Caco-2 (cell line): ENCODE measurements around the gene WARS2. TPM values are rescaled to one million over a fixed set of nuclear protein-coding genes. Genes with fewer than 3 reads are reported as not detected.

Experiments used
- BruUV-seq: library from RNA; stranded (reverse); fragments of 400-500 nt; replicated peaks from 2 replicates; lab custom pipeline; 2021; lab: Mats Ljungman, UMichigan
- CTCF ChIA-PET: fragments of 300-600 bp; sonication (Branson Sonifier 250); formaldehyde crosslinking; loops from one replicate; lab custom pipeline; 2022; ENCODE audit warnings: antibody characterized with exemption; lab: Charles Lee
- POLR2A ChIA-PET: fragments of 300-600 bp; sonication (Branson Sonifier 250); formaldehyde crosslinking; loops from one replicate; lab custom pipeline; 2022; ENCODE audit warnings: antibody characterized with exemption; lab: Charles Lee
- DNase-seq, 2 experiments: peaks; one replicate each; pipeline versions ENCODE4 v3.0.0 to v3.0.0-alpha.2; 2020 to 2022
- H3K27me3 ChIP-seq: replicated peaks from 2 replicates; pipeline ENCODE4 v1.6.0; 2011; ENCODE audit warnings: low read length; ENCODE audit not compliant: control insufficient read depth, insufficient read depth
- H3K36me3 ChIP-seq: 2 replicates; pipeline ENCODE4 v1.5.1; 2011; ENCODE audit warnings: low read length; ENCODE audit not compliant: control insufficient read depth, insufficient read depth
- H3K4me1 ChIP-seq: fragments of 250-450 bp; sonication (Bioruptor Pico); 2 replicates; pipeline ENCODE4 v1.5.1; 2020; ENCODE audit warnings: mild to moderate bottlenecking
- H3K4me3 ChIP-seq: 2 replicates; pipeline ENCODE4 v1.5.1; 2011; ENCODE audit warnings: low read depth, mild to moderate bottlenecking, control low read depth, low read length
- H3K9me3 ChIP-seq: fragments of 250-450 bp; sonication (Bioruptor Pico); 2 replicates; pipeline ENCODE4 v1.5.1; 2020; ENCODE audit warnings: mild to moderate bottlenecking, moderate library complexity
- H3K27ac Mint-ChIP-seq: one replicate; pipeline ENCODE4 v1.8.0; 2022; ENCODE audit warnings: mixed read lengths; ENCODE audit not compliant: unreplicated experiment
- H3K27me3 Mint-ChIP-seq: one replicate; pipeline ENCODE4 v1.8.0; 2022; ENCODE audit warnings: mixed read lengths; ENCODE audit not compliant: insufficient read depth, unreplicated experiment
- H3K36me3 Mint-ChIP-seq: one replicate; pipeline ENCODE4 v1.8.0; 2022; ENCODE audit warnings: mild to moderate bottlenecking, mixed read lengths; ENCODE audit not compliant: insufficient read depth, unreplicated experiment
- H3K4me1 Mint-ChIP-seq: one replicate; pipeline ENCODE4 v1.8.0; 2022; ENCODE audit warnings: low read depth, mixed read lengths; ENCODE audit not compliant: unreplicated experiment
- H3K4me3 Mint-ChIP-seq: one replicate; pipeline ENCODE4 v1.8.0; 2022; ENCODE audit warnings: mild to moderate bottlenecking, moderate library complexity, mixed read lengths; ENCODE audit not compliant: unreplicated experiment
- H3K9me3 Mint-ChIP-seq: one replicate; pipeline ENCODE4 v1.8.0; 2022; ENCODE audit warnings: mixed read lengths; ENCODE audit not compliant: unreplicated experiment
- intact Hi-C: fragments of 100-400 bp; cut with micrococcal nuclease; formaldehyde crosslinking; loops from one replicate; pipeline ENCODE4 v1.10.0; 2022; ENCODE audit not compliant: unreplicated experiment
- total RNA-seq: library from RNA; stranded (reverse); gene quantifications from 2 replicates; pipeline ENCODE4 v1.2.3, GENCODE V29; 2022
- TF ChIP-seq, protein P1 (sequence below), 2 experiments: fragments of 200-600 bp in 1 of 2; IDR thresholded peaks; 1 replicate in 1 of 2; 2 replicates in 1 of 2; pipeline versions ENCODE4 v1.5.1 to v1.8.0; 2011 to 2022; ENCODE audit warnings: antibody characterized with exemption in 1 of 2, control low read depth in 1 of 2, inconsistent platforms in 1 of 2, low read depth in 1 of 2, low read length in 1 of 2, mild to moderate bottlenecking in 1 of 2, moderate library complexity in 1 of 2; ENCODE audit not compliant: insufficient read depth in 1 of 2, severe bottlenecking in 1 of 2, unreplicated experiment in 1 of 2

Gene WARS2
- total RNA-seq, 1 experiment from 2014 or later: 11.9 TPM

GRCh38 chr1:118983558-118984041 lies 156.9 kb downstream of the WARS2 start:
- TF ChIP-seq, protein P1, sequence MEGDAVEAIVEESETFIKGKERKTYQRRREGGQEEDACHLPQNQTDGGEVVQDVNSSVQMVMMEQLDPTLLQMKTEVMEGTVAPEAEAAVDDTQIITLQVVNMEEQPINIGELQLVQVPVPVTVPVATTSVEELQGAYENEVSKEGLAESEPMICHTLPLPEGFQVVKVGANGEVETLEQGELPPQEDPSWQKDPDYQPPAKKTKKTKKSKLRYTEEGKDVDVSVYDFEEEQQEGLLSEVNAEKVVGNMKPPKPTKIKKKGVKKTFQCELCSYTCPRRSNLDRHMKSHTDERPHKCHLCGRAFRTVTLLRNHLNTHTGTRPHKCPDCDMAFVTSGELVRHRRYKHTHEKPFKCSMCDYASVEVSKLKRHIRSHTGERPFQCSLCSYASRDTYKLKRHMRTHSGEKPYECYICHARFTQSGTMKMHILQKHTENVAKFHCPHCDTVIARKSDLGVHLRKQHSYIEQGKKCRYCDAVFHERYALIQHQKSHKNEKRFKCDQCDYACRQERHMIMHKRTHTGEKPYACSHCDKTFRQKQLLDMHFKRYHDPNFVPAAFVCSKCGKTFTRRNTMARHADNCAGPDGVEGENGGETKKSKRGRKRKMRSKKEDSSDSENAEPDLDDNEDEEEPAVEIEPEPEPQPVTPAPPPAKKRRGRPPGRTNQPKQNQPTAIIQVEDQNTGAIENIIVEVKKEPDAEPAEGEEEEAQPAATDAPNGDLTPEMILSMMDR (IDR thresholded peaks at IDR 0.05; ENCODE audit: insufficient read depth in 1 of 2, low read depth in 1 of 2, low read length in 1 of 2, severe bottlenecking in 1 of 2, unreplicated experiment in 1 of 2): no peak
- no peaks in the 10 kb centered on the region for H3K4me1 ChIP-seq
- Mint-ChIP-seq H3K4me3 (no peak overlapping the region), H3K36me3 (no peaks in the 10 kb centered on the region), H3K27ac (no peak overlapping the region), H3K4me1 (no peaks in the 10 kb centered on the region), H3K9me3 (no peaks in the 10 kb centered on the region), H3K27me3 (no peaks in the 10 kb centered on the region)
- H3K36me3 ChIP-seq: no peaks in the 10 kb centered on the region
- H3K27me3 ChIP-seq: no peaks in the 10 kb centered on the region
- ChIA-PET POLR2A (no interaction called here), CTCF (no interaction called here)
- H3K9me3 ChIP-seq: no peaks in the 10 kb centered on the region
- no peak overlapping the region for H3K4me3 ChIP-seq
- intact Hi-C loops: no loop called here
- DNase-seq: no peak
- no TSS peak for BruUV-seq

DNA sequence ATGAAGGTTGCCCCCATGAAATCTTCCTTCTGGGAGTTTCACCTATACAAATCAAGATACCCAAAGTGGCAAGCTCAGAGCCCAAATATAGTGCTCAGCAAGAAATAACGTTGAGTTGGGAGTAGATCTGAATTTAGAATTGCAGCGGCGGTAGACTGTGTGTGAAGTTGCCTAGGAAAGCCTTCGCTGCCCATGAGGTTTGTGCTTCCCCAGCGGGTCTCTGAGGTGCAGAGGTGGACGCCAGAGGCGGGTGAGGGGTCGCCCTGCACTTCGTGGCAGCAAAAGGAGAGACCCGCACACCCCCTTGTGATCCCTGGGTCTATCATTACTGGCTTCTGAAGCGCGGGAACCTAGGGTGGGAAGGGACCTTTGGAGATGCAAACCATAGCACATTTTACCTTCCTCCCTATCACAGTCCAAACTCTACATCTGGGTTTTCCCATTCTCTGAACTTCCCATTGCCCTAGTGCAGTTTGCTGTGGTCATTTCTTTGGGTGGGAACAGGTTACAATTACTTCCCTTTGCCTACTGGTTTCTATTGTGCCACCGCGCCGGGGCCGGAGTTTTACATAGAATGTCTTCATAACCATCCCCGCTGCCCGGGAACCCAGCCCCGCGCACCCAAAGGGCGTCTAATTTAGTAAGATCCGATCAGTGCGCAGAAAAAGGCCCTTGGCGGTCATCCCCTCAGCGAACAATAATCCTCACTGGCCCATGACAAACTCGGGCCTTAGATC lies 157.5 kb downstream of the WARS2 start:
- TF ChIP-seq, protein P1 (IDR thresholded peaks at IDR 0.05; ENCODE audit: insufficient read depth in 1 of 2, low read depth in 1 of 2, low read length in 1 of 2, severe bottlenecking in 1 of 2, unreplicated experiment in 1 of 2): no peak
- H3K36me3 Mint-ChIP-seq: no peaks in the 10 kb centered on the region
- H3K4me1 Mint-ChIP-seq: no peaks in the 10 kb centered on the region
- no peaks in the 10 kb centered on the region for H3K27me3 Mint-ChIP-seq
- no peaks in the 10 kb centered on the region for H3K9me3 ChIP-seq
- H3K27ac Mint-ChIP-seq: no peak overlapping the region
- no peak overlapping the region for H3K4me3 ChIP-seq
- H3K27me3 ChIP-seq: no peaks in the 10 kb centered on the region
- H3K36me3 ChIP-seq: no peaks in the 10 kb centered on the region
- no TSS peak for BruUV-seq
- ChIA-PET POLR2A (no interaction called here), CTCF (no interaction called here)
- H3K4me1 ChIP-seq: no peaks in the 10 kb centered on the region
- no peak for DNase-seq
- H3K4me3 Mint-ChIP-seq: no peak overlapping the region
- no peaks in the 10 kb centered on the region for H3K9me3 Mint-ChIP-seq
- intact Hi-C loops: no loop called here

DNA sequence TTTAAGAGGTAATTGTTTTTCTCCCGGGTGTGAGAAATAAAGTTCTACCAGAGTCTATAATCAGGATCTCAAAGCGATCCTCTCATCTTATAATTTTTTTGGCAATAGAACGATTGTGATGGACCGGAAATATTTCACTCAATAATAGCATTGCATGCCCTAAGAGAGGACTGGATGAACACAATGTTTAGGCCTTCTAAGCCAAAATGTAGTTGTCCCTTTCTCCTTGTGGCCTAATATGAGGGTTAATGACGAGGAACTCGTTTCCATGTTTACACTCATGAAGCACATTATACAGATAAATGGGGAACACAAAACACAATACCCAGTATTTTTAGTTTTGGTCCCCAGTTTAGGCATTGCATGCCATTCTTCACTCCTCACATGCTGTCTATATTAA lies 158.2 kb downstream of the WARS2 start:
- H3K36me3 Mint-ChIP-seq: no peaks in the 10 kb centered on the region
- CTCF ChIA-PET: no interaction called here
- TF ChIP-seq, protein P1 (IDR thresholded peaks at IDR 0.05; ENCODE audit: insufficient read depth in 1 of 2, low read depth in 1 of 2, low read length in 1 of 2, severe bottlenecking in 1 of 2, unreplicated experiment in 1 of 2): no peak
- no peaks in the 10 kb centered on the region for H3K36me3 ChIP-seq
- no peaks in the 10 kb centered on the region for H3K27me3 Mint-ChIP-seq
- H3K4me1 Mint-ChIP-seq: no peaks in the 10 kb centered on the region
- no peak overlapping the region for H3K4me3 Mint-ChIP-seq
- H3K9me3 ChIP-seq: no peaks in the 10 kb centered on the region
- H3K27ac Mint-ChIP-seq: no peak overlapping the region
- no peaks in the 10 kb centered on the region for H3K27me3 ChIP-seq
- H3K4me3 ChIP-seq: no peak overlapping the region
- POLR2A ChIA-PET: no interaction called here
- H3K4me1 ChIP-seq: no peaks in the 10 kb centered on the region
- BruUV-seq: no TSS peak
- intact Hi-C loops: no loop called here
- DNase-seq: no peak
- H3K9me3 Mint-ChIP-seq: no peaks in the 10 kb centered on the region
